Transverse colon (tissue), 3 donors: ENCODE data around the gene C19orf53.

Source experiments
- EP300 ChIP-seq: sonication (generic); formaldehyde crosslinking; IDR thresholded peaks from one replicate; pipeline ENCODE4 v1.6.1; 2017; ENCODE audit warnings: antibody characterized with exemption, low read depth
- POLR2A ChIP-seq: fragments of 450-650 bp; IDR thresholded peaks from one replicate; pipeline ENCODE4 v1.6.1; 2016; ENCODE audit warnings: antibody characterized with exemption, mild to moderate bottlenecking, moderate library complexity
- TF ChIP-seq, protein P1 (sequence below), 5 experiments: fragments of 200-600 bp in 3 of 5; fragments of 450-650 bp in 2 of 5; sonication (generic) in 3 of 5; IDR thresholded peaks; 1 replicate in 2 of 5; 2 replicates in 3 of 5; pipeline ENCODE4 v1.5.1; 2016 to 2017; ENCODE audit warnings: antibody characterized with exemption in 5 of 5, inconsistent platforms in 3 of 5, mild to moderate bottlenecking in 2 of 5, moderate library complexity in 1 of 5

DNA sequence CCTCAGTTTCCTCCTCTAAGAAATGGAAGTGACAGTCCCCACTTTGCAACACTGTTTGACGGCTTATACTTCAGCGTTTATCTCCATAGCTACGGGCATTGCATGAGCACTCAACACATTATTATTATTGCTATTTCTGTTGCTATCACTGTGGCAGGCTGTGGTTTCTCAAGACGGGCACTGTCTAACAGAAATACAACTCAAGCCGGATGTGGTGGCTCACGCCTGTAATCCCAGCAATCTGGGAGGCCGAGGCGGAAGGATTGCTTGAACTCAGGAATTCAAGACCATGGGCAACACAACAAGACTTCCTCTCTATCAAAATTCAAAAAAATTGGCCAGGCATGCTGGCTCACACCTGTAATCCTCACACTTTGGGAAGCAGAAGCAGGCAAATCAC is 16.1 kb downstream of the C19orf53 start:
- TF ChIP-seq, protein P1, sequence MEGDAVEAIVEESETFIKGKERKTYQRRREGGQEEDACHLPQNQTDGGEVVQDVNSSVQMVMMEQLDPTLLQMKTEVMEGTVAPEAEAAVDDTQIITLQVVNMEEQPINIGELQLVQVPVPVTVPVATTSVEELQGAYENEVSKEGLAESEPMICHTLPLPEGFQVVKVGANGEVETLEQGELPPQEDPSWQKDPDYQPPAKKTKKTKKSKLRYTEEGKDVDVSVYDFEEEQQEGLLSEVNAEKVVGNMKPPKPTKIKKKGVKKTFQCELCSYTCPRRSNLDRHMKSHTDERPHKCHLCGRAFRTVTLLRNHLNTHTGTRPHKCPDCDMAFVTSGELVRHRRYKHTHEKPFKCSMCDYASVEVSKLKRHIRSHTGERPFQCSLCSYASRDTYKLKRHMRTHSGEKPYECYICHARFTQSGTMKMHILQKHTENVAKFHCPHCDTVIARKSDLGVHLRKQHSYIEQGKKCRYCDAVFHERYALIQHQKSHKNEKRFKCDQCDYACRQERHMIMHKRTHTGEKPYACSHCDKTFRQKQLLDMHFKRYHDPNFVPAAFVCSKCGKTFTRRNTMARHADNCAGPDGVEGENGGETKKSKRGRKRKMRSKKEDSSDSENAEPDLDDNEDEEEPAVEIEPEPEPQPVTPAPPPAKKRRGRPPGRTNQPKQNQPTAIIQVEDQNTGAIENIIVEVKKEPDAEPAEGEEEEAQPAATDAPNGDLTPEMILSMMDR (IDR thresholded peaks at IDR 0.05), result no peak
- TF ChIP-seq POLR2A (no peak), EP300 (no peak)
